Measurements from ENCODE around the gene KCNQ2.

- no peak for TF ChIP-seq POLR2A (IDR thresholded peaks at IDR 0.05)
- TF ChIP-seq CTCF (IDR thresholded peaks at IDR 0.05): no peak
These were observed 70.1 kb downstream of the KCNQ2 start for GRCh38 chr20:63402181-63402859.
